ENCODE data around the gene PRPF6.

PRPF6 gene

DNA sequence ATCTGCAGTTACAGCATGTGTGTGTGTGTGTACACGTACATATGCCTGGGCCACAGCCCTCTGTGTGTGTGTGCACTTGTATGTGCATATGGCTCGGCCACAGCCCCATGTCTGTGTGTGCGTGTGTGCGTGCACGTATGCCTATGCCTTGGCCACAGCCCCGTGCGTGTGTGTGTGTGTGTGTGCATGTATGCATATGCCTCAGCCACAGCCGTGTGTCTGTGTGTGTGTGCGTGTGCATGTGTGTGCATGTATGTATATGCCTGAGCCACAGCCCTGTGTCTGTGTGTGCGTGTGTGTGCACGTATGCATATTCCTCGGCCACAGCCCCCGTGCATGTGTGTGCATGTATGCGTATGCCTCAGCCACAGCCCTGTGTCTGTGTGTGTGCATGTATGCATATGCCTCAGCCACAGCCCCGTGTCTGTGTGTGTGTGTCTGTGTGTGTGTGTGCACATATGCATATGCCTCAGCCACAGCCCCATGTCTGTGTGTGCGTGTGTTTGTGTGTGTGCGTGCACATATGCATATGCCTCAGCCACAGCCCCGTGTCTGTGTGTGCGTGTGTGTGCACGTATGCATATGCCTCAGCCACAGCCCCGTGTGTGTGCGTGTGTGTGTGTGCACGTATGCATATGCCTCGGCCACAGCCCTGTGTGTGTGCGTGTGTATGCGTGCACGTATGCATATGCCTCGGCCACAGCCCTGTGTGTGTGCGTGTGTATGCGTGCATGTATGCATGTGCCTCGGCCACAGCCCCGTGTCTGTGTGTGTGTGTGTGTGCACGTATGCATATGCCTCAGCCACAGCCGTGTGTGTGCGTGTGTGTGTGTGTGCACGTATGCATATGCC is 40.4 kb downstream of the PRPF6 start:
- H3K79me2 ChIP-seq (ENCODE audit: control insufficient read depth, insufficient read depth, low read length) = no peaks in the 10 kb centered on the region
- no peaks in the 10 kb centered on the region for H3K79me1 ChIP-seq (ENCODE audit: low read length)
- no peak overlapping the region for H3K4me2 ChIP-seq (ENCODE audit: low read length)
- H4K8ac ChIP-seq (ENCODE audit: low read depth, low read length) = no peak overlapping the region
- no peak overlapping the region for H2BK5ac ChIP-seq (ENCODE audit: low read length)
- H2AK5ac ChIP-seq (ENCODE audit: low read length) = no peak overlapping the region
- WGBS (ENCODE audit: extremely low coverage, insufficient coverage, low lambda C conversion rate) = no CpG with 5 or more reads among the region's 36 CpGs
- no peak overlapping the region for H3K9ac ChIP-seq (ENCODE audit: low read length)
- no peak overlapping the region for H2BK15ac ChIP-seq (replicated peaks; ENCODE audit: low read depth)
- H3K36me3 ChIP-seq (ENCODE audit: control insufficient read depth, insufficient read depth, low read length) = peaks cover 17% of the 10 kb centered on the region
- H3K4me3 ChIP-seq (ENCODE audit: low read length) = no peak overlapping the region
- H2BK120ac ChIP-seq (ENCODE audit: low read depth, low read length) = no peak overlapping the region
- no peak overlapping the region for H3K18ac ChIP-seq (ENCODE audit: low read length)
- no peak overlapping the region for H3K4ac ChIP-seq (ENCODE audit: low read depth, low read length)
- H3K27ac ChIP-seq (ENCODE audit: low read depth, low read length) = no peak overlapping the region
- no peak overlapping the region for H3K23ac ChIP-seq (ENCODE audit: low read length)
- no peak for DNase-seq
- H4K5ac ChIP-seq (ENCODE audit: low read length) = no peak overlapping the region
- no peak overlapping the region for H3K56ac ChIP-seq (ENCODE audit: low read length)
- H3K27me3 ChIP-seq (ENCODE audit: insufficient read depth, low read length, poor library complexity) = no peaks in the 10 kb centered on the region
- no peaks in the 10 kb centered on the region for H3K4me1 ChIP-seq (ENCODE audit: control insufficient read depth, low read depth, low read length)

DNA sequence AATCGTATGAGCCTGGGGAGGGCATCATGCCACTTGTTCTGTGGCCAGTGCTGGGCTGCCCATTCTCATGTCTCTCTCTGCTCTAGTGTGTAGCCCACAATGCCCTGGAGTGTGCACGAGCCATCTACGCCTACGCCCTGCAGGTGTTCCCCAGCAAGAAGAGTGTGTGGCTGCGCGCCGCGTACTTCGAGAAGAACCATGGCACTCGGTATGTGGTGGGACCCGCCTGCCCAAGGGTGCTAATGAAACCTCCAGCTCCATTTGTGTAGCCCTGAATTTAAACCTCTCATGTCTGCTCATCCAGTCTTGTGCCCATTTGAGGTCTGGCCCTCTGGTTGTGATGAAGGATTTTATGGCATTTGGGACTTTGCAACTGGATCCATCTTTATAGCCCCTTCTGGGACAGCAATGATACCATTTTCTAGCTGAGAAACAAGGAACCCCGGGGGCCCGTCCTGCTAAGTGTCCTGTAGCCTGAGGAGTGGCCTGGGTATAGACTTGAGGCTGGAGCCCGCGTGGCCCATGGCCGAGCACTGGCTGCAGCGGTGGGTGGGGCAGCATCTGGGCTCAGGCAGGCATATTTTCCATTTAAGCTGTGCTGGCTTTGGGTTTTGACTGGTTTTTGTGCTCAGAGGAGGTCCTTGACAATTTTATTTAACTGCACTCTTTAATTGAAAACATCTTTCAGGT is 41.9 kb downstream of the PRPF6 start:
- Histone ChIP-seq H4K5ac (ENCODE audit: low read length) (no peak overlapping the region), H3K27me3 (ENCODE audit: insufficient read depth, low read length, poor library complexity) (no peaks in the 10 kb centered on the region), H3K4me2 (ENCODE audit: low read length) (no peak overlapping the region), H3K4me1 (ENCODE audit: control insufficient read depth, low read depth, low read length) (no peaks in the 10 kb centered on the region), H3K18ac (ENCODE audit: low read length) (no peak overlapping the region), H2BK15ac (replicated peaks; ENCODE audit: low read depth) (no peak overlapping the region), H3K79me1 (ENCODE audit: low read length) (no peaks in the 10 kb centered on the region), H2AK5ac (ENCODE audit: low read length) (no peak overlapping the region), H3K79me2 (ENCODE audit: control insufficient read depth, insufficient read depth, low read length) (no peaks in the 10 kb centered on the region), H2BK5ac (ENCODE audit: low read length) (no peak overlapping the region), H3K4me3 (ENCODE audit: low read length) (no peak overlapping the region), H3K27ac (ENCODE audit: low read depth, low read length) (no peak overlapping the region), H2BK120ac (ENCODE audit: low read depth, low read length) (no peak overlapping the region), H4K8ac (ENCODE audit: low read depth, low read length) (no peak overlapping the region), H3K4ac (ENCODE audit: low read depth, low read length) (no peak overlapping the region), H3K36me3 (ENCODE audit: control insufficient read depth, insufficient read depth, low read length) (peaks cover 24% of the 10 kb centered on the region), H3K56ac (ENCODE audit: low read length) (no peak overlapping the region), H3K23ac (ENCODE audit: low read length) (no peak overlapping the region), H3K9ac (ENCODE audit: low read length) (no peak overlapping the region)
- no CpG with 5 or more reads among the region's 17 CpGs for WGBS (ENCODE audit: extremely low coverage, insufficient coverage, low lambda C conversion rate)
- DNase-seq = no peak

DNA sequence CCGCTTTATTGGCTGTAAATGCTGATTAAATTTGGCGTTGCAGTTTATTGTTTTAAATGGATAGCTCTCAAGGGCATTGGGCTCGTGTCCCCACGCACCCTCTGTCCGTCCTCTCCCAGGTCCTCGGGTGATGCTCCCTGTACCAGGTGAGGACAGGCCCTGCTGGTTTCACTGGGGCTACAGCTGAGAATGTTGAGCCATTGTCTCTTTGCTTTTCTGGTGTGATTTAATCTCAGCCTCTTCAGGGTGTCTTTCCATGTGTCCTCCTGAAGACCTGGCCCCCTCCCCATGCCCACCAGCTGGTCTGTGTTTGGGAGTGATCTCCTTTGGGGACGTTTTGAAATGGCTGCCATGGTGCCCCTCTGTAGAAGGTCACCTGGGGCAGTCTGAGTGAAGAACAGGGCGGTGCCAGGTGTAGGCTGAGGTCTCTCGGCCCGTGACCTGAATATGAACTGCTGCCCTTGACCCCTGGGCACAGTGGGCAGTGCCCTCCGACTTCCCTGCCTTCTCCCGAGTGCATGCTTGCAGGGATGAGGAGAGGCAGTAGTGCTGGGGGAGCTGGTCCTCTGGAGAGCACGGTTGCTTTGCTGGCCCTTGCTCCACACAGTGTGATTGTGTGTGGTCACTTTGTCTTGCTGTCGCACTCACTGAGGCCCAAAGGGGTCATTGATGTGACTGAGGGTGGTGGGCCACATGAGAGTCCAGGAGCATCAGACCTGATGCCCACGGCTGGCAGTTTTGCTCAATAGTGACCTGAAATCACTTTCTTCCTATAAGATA is 42.6 kb downstream of the PRPF6 start:
- no peak overlapping the region for H3K4ac ChIP-seq (ENCODE audit: low read depth, low read length)
- no peak overlapping the region for H2BK5ac ChIP-seq (ENCODE audit: low read length)
- H3K56ac ChIP-seq (ENCODE audit: low read length) = no peak overlapping the region
- H3K27me3 ChIP-seq (ENCODE audit: insufficient read depth, low read length, poor library complexity) = no peaks in the 10 kb centered on the region
- H2BK15ac ChIP-seq (replicated peaks; ENCODE audit: low read depth) = no peak overlapping the region
- H4K5ac ChIP-seq (ENCODE audit: low read length) = no peak overlapping the region
- no peak for DNase-seq
- no CpG with 5 or more reads among the region's 15 CpGs for WGBS (ENCODE audit: extremely low coverage, insufficient coverage, low lambda C conversion rate)
- no peak overlapping the region for H4K8ac ChIP-seq (ENCODE audit: low read depth, low read length)
- no peaks in the 10 kb centered on the region for H3K79me1 ChIP-seq (ENCODE audit: low read length)
- no peak overlapping the region for H2BK120ac ChIP-seq (ENCODE audit: low read depth, low read length)
- H3K4me2 ChIP-seq (ENCODE audit: low read length) = no peak overlapping the region
- no peak overlapping the region for H3K23ac ChIP-seq (ENCODE audit: low read length)
- H3K9ac ChIP-seq (ENCODE audit: low read length) = no peak overlapping the region
- H3K79me2 ChIP-seq (ENCODE audit: control insufficient read depth, insufficient read depth, low read length) = no peaks in the 10 kb centered on the region
- H3K27ac ChIP-seq (ENCODE audit: low read depth, low read length) = no peak overlapping the region
- H2AK5ac ChIP-seq (ENCODE audit: low read length) = no peak overlapping the region
- peaks cover 24% of the 10 kb centered on the region for H3K36me3 ChIP-seq (ENCODE audit: control insufficient read depth, insufficient read depth, low read length)
- H3K18ac ChIP-seq (ENCODE audit: low read length) = no peak overlapping the region
- H3K4me1 ChIP-seq (ENCODE audit: control insufficient read depth, low read depth, low read length) = no peaks in the 10 kb centered on the region
- no peak overlapping the region for H3K4me3 ChIP-seq (ENCODE audit: low read length)

DNA sequence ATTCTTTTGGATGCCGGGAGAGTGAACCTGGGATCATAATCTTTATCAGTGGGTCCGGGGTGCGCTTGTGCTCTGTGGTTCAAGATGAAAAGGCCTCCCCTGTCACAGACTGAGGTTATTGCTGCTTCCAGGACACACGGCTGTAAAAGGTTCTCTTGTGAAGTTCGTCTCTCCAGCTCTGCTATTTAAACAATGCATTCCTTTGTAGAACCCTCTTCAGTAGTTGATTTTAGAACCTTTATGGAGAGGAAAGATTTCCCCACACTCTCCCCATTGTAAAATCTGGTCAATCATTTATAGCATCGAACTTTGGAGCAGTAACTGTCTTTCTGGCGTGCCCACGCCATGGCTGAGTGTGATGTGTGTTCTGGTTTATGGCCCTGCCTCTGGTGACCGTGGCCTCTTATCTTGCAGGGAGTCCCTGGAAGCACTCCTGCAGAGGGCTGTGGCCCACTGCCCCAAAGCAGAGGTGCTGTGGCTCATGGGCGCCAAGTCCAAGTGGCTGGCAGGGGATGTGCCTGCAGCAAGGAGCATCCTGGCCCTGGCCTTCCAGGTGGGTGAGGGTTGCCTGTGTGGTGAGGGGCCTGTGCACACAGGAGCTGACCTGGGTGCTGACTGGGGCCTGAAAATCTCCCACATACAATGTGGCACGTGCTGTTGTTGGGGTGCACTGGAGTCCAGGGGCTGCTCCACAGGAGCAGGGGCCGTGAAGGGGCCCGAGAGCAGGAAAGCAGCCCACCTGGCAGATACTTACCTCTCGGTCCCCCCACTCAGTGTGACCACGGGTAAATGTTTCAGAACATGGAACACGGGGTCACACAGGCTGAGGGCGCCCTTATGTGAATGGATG is 43.4 kb downstream of the PRPF6 start:
- no CpG with 5 or more reads among the region's 17 CpGs for WGBS (ENCODE audit: extremely low coverage, insufficient coverage, low lambda C conversion rate)
- peaks cover 24% of the 10 kb centered on the region for H3K36me3 ChIP-seq (ENCODE audit: control insufficient read depth, insufficient read depth, low read length)
- no peak overlapping the region for H4K5ac ChIP-seq (ENCODE audit: low read length)
- no peaks in the 10 kb centered on the region for H3K27me3 ChIP-seq (ENCODE audit: insufficient read depth, low read length, poor library complexity)
- H3K9ac ChIP-seq (ENCODE audit: low read length) = no peak overlapping the region
- no peaks in the 10 kb centered on the region for H3K79me1 ChIP-seq (ENCODE audit: low read length)
- H3K56ac ChIP-seq (ENCODE audit: low read length) = no peak overlapping the region
- H2AK5ac ChIP-seq (ENCODE audit: low read length) = no peak overlapping the region
- no peak overlapping the region for H3K27ac ChIP-seq (ENCODE audit: low read depth, low read length)
- H2BK15ac ChIP-seq (replicated peaks; ENCODE audit: low read depth) = no peak overlapping the region
- no peak overlapping the region for H3K23ac ChIP-seq (ENCODE audit: low read length)
- no peak overlapping the region for H2BK120ac ChIP-seq (ENCODE audit: low read depth, low read length)
- DNase-seq = no peak
- H2BK5ac ChIP-seq (ENCODE audit: low read length) = no peak overlapping the region
- H4K8ac ChIP-seq (ENCODE audit: low read depth, low read length) = no peak overlapping the region
- no peak overlapping the region for H3K4ac ChIP-seq (ENCODE audit: low read depth, low read length)
- H3K18ac ChIP-seq (ENCODE audit: low read length) = no peak overlapping the region
- no peak overlapping the region for H3K4me2 ChIP-seq (ENCODE audit: low read length)
- H3K4me1 ChIP-seq (ENCODE audit: control insufficient read depth, low read depth, low read length) = no peaks in the 10 kb centered on the region
- no peak overlapping the region for H3K4me3 ChIP-seq (ENCODE audit: low read length)
- H3K79me2 ChIP-seq (ENCODE audit: control insufficient read depth, insufficient read depth, low read length) = no peaks in the 10 kb centered on the region

DNA sequence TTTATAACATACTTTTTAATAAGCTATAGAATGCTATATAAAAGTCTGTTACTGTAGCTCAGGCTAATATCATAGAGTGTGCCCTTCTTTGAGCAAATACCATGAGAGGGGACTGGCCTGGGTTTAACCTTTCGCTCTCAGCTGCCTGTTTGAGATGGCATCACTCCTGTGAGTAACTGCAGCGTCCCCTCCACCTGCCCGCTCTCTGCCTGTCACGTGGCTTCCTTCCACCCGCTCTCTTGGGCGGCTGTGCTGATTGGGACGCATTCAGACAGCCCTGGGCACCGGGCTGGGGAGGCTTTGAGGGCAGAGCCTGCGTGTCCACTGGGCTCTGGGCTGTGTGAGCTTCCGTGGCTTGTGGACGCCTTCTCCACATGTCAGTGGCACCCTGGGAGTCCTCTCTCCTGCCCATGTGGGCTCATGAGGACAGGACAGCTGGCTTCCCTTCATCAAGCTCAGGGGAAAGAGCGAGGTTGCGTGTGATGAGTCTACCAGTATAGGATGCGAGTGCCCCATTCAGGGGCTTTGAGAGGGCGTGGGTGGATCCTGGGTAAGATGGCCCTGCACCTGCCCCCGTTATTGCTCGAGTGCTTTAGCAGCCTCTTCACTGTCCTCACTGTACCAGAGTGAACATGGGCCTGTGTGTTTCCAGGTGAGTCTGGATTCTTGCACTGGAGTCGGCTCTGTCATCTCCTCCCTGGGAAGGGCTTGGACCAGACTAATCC is 44.3 kb downstream of the PRPF6 start:
- H3K56ac ChIP-seq (ENCODE audit: low read length) = no peak overlapping the region
- H4K8ac ChIP-seq (ENCODE audit: low read depth, low read length) = no peak overlapping the region
- H3K4me1 ChIP-seq (ENCODE audit: control insufficient read depth, low read depth, low read length) = no peaks in the 10 kb centered on the region
- no peak for DNase-seq
- H3K27me3 ChIP-seq (ENCODE audit: insufficient read depth, low read length, poor library complexity) = no peaks in the 10 kb centered on the region
- no peak overlapping the region for H3K9ac ChIP-seq (ENCODE audit: low read length)
- H3K4me3 ChIP-seq (ENCODE audit: low read length) = no peak overlapping the region
- H3K4me2 ChIP-seq (ENCODE audit: low read length) = no peak overlapping the region
- no peak overlapping the region for H2BK5ac ChIP-seq (ENCODE audit: low read length)
- H4K5ac ChIP-seq (ENCODE audit: low read length) = no peak overlapping the region
- H3K4ac ChIP-seq (ENCODE audit: low read depth, low read length) = no peak overlapping the region
- H3K79me2 ChIP-seq (ENCODE audit: control insufficient read depth, insufficient read depth, low read length) = no peaks in the 10 kb centered on the region
- no peak overlapping the region for H3K23ac ChIP-seq (ENCODE audit: low read length)
- H2AK5ac ChIP-seq (ENCODE audit: low read length) = no peak overlapping the region
- H2BK15ac ChIP-seq (replicated peaks; ENCODE audit: low read depth) = no peak overlapping the region
- H3K36me3 ChIP-seq (ENCODE audit: control insufficient read depth, insufficient read depth, low read length) = peaks cover 20% of the 10 kb centered on the region
- no peaks in the 10 kb centered on the region for H3K79me1 ChIP-seq (ENCODE audit: low read length)
- WGBS (ENCODE audit: extremely low coverage, insufficient coverage, low lambda C conversion rate) = no CpG with 5 or more reads among the region's 18 CpGs
- no peak overlapping the region for H3K27ac ChIP-seq (ENCODE audit: low read depth, low read length)
- no peak overlapping the region for H3K18ac ChIP-seq (ENCODE audit: low read length)
- no peak overlapping the region for H2BK120ac ChIP-seq (ENCODE audit: low read depth, low read length)

Data from mesendoderm (in vitro differentiated cells).